D721Med (cell line): ENCODE results near the gene GFRA4.

Experiments
- DNase-seq: peaks from one replicate; pipeline ENCODE4 v3.0.0; 2011; ENCODE audit warnings: low spot score; ENCODE audit not compliant: insufficient read length
- FAIRE-seq: peaks from 2 replicates; lab custom pipeline; 2011; peaks lifted over from hg19 to GRCh38; lab: Jason Lieb, UNC
- TF ChIP-seq, protein P1 (sequence below): IDR thresholded peaks from 2 replicates; pipeline ENCODE4 v1.5.1; 2012; ENCODE audit warnings: mild to moderate bottlenecking, control low read depth; ENCODE audit not compliant: insufficient read depth; ENCODE audit errors: missing control alignments

GFRA4 gene

DNA sequence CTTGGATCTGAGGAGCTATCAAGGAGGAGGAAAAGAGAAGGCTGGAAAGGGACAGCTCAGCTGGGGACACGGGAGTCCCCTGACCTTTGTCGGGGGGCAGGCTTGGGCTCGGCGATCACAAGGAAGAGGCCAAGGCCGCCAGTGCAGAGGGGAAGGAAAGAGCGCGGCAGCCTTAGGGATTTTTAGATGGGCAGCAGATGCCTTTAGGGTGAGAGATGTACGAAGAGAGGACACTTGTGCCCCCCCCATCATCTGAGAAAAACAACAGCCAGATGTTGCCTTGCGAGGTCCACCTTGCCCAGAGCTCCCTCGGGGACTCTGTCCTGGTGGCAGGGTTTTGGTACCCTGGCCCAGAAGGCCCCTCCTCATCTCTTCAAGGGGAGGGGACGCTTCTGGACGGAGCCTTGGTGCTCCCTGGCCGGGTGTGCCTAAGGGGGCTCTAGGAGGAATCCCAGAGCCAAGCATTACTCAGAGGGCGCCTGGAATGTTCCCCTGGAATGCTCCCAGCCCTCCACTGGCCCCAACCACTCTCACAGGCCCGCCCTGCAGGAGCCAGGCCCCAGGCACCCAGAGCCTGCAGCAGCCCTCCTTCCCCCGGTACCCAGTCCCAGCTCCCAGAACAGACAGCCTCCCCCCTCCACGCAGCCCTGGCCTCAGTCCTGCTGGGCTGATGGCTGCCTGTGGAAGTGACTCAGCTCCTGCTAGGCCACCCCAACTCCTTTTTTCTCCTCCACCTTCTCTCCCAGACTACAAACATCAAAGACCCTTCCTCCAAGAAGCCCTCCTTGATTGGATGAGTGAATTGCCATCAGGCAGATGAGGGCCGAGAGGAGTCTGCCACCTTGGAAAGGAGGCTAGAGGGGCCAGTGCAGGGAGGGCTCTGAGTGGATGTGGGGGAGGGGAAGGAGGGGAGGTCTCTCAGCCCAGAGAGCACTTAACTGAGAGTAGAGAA is 16.8 kb upstream of the GFRA4 start:
- TF ChIP-seq, protein P1, sequence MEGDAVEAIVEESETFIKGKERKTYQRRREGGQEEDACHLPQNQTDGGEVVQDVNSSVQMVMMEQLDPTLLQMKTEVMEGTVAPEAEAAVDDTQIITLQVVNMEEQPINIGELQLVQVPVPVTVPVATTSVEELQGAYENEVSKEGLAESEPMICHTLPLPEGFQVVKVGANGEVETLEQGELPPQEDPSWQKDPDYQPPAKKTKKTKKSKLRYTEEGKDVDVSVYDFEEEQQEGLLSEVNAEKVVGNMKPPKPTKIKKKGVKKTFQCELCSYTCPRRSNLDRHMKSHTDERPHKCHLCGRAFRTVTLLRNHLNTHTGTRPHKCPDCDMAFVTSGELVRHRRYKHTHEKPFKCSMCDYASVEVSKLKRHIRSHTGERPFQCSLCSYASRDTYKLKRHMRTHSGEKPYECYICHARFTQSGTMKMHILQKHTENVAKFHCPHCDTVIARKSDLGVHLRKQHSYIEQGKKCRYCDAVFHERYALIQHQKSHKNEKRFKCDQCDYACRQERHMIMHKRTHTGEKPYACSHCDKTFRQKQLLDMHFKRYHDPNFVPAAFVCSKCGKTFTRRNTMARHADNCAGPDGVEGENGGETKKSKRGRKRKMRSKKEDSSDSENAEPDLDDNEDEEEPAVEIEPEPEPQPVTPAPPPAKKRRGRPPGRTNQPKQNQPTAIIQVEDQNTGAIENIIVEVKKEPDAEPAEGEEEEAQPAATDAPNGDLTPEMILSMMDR: no peak
- FAIRE-seq (no peak), DNase-seq (no peak)

- no peak for FAIRE-seq
- TF ChIP-seq, protein P1: no peak
Observed at GRCh38 chr20:3678856-3679720, 15.9 kb upstream of the GFRA4 start.

GRCh38 chr20:3678198-3678597 is 15.0 kb upstream of the GFRA4 start:
- FAIRE-seq: no peak
- DNase-seq: no peak
- TF ChIP-seq, protein P1: no peak

More at GRCh38 chr20:3678856-3679720, 15.9 kb upstream of the GFRA4 start:
- no peak for DNase-seq

GRCh38 chr20:3677733-3678132 is 14.5 kb upstream of the GFRA4 start:
- no peak for FAIRE-seq
- TF ChIP-seq, protein P1: no peak
- DNase-seq: no peak

DNA sequence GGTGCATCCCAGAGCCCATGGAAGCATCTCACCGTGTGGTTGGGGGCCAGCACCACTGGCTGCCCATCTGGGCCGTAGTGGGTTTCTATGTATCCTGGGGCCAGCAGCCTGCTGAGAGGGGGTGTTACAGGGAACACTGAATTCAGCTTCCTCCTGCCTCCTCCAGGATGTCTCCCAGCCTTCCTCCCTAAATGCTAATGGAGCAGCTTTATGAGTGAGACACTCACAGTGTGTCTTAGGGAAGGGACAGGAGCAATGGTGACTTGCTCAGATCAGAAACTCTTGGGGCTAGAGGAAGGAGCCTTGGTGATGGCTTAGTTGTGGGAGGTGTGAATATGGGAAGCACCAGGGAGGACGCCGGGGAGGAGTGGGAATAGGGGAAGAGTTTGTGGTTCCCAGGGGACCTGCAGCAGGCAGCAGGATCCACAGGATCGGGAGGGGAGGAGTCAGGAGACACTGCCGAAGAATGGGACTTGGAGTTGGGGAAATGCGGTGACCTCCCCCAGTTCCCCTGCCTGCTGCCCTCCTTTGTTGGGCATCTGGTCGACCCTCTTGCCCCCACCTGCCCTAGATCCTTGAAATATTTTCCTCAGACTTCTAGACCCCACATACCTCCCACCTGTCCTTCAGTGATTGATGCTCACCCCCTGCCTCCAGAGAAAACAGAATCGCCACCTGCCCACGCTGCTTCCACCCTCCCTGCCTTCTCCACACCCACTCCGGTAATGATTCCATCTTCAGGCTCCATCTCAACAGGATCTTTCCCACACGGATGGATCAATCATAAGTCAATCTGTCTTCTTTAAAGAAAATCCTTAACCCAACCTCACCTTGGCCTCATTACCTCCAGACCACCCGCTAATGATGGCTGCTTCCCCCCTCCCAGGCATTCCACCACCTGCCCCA is 12.0 kb upstream of the GFRA4 start:
- FAIRE-seq: no peak
- DNase-seq: no peak
- TF ChIP-seq, protein P1: no peak

DNA sequence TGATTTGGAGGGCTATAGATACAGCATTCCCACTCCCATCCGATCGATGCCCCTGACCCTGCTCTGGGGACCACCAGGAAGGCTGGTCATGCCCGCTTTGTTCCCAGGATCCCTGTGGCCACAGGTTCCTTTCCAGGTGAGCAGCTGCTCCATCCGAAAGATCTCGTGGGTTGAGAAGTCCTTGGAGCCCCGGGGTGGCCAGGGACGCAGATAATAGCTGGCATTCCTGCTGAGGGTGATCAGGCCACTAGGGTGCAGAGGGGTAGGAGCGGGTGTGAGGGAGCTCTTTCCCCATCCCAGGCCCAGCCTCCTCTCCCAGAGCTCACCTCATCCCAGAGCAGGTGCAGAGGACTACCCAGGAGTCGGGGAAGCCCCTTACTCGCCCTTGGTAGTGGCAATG is 11.2 kb upstream of the GFRA4 start:
- FAIRE-seq: no peak

More for the DNA sequence above, 11.2 kb upstream of the GFRA4 start:
- no peak for DNase-seq
- TF ChIP-seq, protein P1: no peak
